Activated CD4-positive, alpha-beta T cell treated with anti-CD3 and anti-CD28 coated beads, Interleukin-2, amount 10 ng/mL, durations not matched to agents 7 days and 5 days (primary cell): ENCODE data around the gene POLR3F. TPM values are rescaled to one million over a fixed set of nuclear protein-coding genes. Genes with fewer than 3 reads are reported as not detected.
"Not testable (repeated sequence)": the region's sequence is repeated elsewhere in the genome, so short reads cannot be mapped to it uniquely, and the experiment has no call there.

Experiments used
- CTCF ChIA-PET: fragments of 350-600 bp; sonication (Branson Sonifier 250); formaldehyde crosslinking; loops from one replicate; lab custom pipeline; 2021; ENCODE audit warnings: antibody characterized with exemption; lab: Charles Lee
- POLR2A ChIA-PET: fragments of 350-600 bp; sonication (Branson Sonifier 250); formaldehyde crosslinking; loops from one replicate; lab custom pipeline; 2021; ENCODE audit warnings: antibody characterized with exemption; lab: Charles Lee
- DNase-seq: peaks from one replicate; pipeline ENCODE4 v3.0.0-alpha.2; 2020
- H3K27ac Mint-ChIP-seq: one replicate; pipeline ENCODE4 v1.8.0; 2021; ENCODE audit warnings: mild to moderate bottlenecking, moderate library complexity, mixed read lengths
- H3K27me3 Mint-ChIP-seq: one replicate; pipeline ENCODE4 v1.8.0; 2021; ENCODE audit warnings: mixed read lengths
- H3K36me3 Mint-ChIP-seq: one replicate; pipeline ENCODE4 v1.8.0; 2021; ENCODE audit warnings: low read depth, mixed read lengths
- H3K4me1 Mint-ChIP-seq: one replicate; pipeline ENCODE4 v1.8.0; 2021; ENCODE audit warnings: mixed read lengths
- H3K4me3 Mint-ChIP-seq: one replicate; pipeline ENCODE4 v1.8.0; 2021; ENCODE audit warnings: mild to moderate bottlenecking, moderate library complexity, mixed read lengths
- H3K9me3 Mint-ChIP-seq: one replicate; pipeline ENCODE4 v1.8.0; 2021; ENCODE audit warnings: mixed read lengths
- total RNA-seq, 2 experiments: library from RNA; stranded (reverse); gene quantifications; one replicate each; pipeline ENCODE4 v1.2.3, GENCODE V29; 2021

Gene POLR3F
- total RNA-seq, 2 experiments from 2014 or later: 8.1 to 9.3 TPM

DNA sequence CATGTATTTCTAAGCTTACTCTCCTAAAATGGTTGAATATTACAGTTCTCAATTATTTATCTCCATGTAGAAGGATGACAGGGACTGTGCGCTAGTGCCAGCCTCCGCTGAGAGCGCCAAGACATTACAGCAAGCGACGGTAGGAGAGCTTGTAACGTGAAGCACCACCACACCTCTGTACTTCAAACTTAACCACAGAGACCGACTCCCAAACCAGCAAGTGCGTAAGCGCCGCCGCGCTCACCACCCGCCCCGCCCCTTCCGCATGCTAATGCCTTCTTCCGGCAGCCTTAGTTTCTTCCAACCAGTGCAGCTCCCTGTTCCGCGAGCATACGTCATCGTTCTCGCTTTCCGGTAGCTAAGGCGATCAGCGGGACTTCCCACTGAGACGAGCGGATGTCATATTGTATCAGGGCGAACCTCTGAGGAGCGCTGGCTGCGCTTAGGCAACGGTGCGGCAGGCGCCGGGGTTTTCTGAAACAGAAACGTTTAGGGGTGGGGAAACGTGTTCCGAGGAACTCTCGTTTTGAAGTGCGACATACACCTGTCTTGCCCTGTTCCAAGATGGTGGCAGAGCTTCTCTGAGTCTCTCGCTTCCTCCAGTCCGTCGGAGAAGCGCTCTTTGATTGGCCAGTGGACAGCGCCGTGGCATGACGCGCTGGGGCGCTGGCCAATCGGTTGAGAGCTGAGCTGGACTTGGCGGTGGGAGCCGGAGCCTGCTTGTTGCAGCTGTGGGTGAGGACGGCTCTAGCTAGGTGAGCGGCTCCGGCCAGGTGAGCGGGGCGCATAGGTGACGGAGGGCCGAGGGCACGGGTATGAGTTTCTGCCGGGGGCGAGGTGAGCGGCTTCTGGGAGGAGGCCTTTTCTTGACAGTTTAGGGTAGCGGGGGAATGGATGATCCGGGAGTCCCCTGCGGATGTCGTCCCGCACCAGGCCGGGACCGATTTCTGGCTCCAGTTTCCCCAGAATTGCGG is 40.3 kb downstream of the POLR3F start, which contains the start of gene SEC23B:
Gene SEC23B, plus strand, starts transcription at position 723 of the 974 bp plus-strand sequence. CDS start 2,896 bp downstream, outside the sequence.
- Mint-ChIP-seq H3K27me3 (no peaks in the 10 kb centered on the region), H3K27ac (peak within 1 kb of the TSS; percentile 100), H3K9me3 (no peaks in the 10 kb centered on the region), H3K4me1 (peaks cover 52% of the 10 kb centered on the region), H3K4me3 (peak within 1 kb of the TSS; percentile 100), H3K36me3 (peaks cover 32% of the 10 kb centered on the region)
- CTCF ChIA-PET: interaction anchor here (1.1 to 4.2 kb wide), 4 partner anchors 10 to 56 kb away, joined by 3 to 29 read pairs (median 4); partner anchors contain the start of gene RBBP9
- POLR2A ChIA-PET: interaction anchor here (0.8 to 1.0 kb wide), 4 partner anchors 10 to 219 kb away, joined by 3 to 5 read pairs (median 3); partner anchors contain the start of genes DZANK1, POLR3F, RBBP9 and ZNF133
- DNase-seq: peak; percentile 98

DNA sequence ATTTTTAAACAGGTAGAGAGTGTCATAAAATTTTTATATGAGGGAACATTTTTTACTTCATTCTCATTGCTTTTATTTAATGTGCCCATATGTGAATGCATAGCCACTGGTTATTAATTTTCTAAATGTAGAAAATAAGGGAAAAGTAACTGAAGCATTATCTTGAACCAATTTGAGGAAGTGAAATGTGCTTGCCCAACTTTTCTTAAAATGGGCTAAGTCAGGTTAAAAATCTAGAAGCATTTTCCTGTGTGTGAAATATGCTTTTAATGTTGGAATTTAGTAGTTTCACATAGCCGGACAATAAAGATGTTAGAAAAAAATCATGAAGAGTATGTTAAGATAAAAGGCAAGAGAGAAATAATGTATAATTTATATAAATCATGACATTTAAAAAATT is 44.4 kb downstream of the POLR3F start:
- H3K27ac Mint-ChIP-seq: no peak overlapping the region
- H3K4me3 Mint-ChIP-seq: no peak overlapping the region
- no peaks in the 10 kb centered on the region for H3K27me3 Mint-ChIP-seq
- H3K36me3 Mint-ChIP-seq: peaks cover 44% of the 10 kb centered on the region
- DNase-seq: no peak
- POLR2A ChIA-PET: no interaction called here
- peaks cover 51% of the 10 kb centered on the region for H3K4me1 Mint-ChIP-seq
- CTCF ChIA-PET: no interaction called here
- H3K9me3 Mint-ChIP-seq: no peaks in the 10 kb centered on the region

DNA sequence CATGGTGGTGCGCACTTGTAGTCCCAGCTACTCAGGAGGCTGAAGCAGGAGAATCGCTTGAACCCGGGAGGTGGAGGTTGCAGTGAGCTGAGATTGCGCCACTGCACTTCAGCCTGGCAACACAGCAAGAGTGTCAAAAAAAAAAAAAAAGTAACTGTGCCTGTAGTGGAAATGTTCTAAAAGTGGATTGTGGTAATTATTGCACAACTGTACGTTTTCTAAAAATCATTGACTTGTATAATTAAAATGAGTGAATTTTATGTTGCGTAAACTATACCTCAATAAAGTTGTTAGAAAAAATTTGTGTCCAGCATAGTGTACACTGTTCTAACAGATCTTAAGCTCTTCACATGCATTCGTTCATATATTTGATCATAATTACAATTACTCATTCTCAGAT is 46.0 kb downstream of the POLR3F start:
- Mint-ChIP-seq H3K27ac (no peak overlapping the region), H3K9me3 (no peaks in the 10 kb centered on the region), H3K27me3 (no peaks in the 10 kb centered on the region), H3K4me3 (no peak overlapping the region), H3K36me3 (peaks cover 42% of the 10 kb centered on the region), H3K4me1 (peaks cover 40% of the 10 kb centered on the region)
- CTCF ChIA-PET: interaction anchor here (1.1 kb wide), 1 partner anchor 9 kb away, joined by 3 read pairs; no protein-coding TSS in a partner anchor
- no peak for DNase-seq
- POLR2A ChIA-PET: no interaction called here

DNA sequence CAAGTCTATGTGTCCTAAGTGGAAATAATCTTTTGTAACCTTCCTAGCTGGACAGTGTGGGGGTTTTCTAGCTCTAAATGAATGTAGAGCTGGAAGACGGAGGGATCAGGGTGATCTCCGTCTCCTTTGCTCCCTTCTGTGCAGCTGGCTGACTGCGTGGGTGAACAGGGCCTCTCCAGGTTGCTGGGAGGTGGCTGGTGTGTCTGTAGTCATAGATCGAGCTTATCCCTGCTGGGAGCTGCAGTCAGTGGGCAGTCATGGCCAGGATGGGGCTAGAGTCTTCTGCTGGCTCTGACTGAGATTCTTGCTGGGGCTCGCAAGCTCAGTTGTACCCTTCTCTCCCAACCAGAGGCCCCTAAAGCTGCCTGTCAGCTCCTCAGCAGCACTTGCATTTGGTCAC is 46.9 kb downstream of the POLR3F start:
- no peak for DNase-seq
- ChIA-PET CTCF (interaction anchor here (0.6 to 1.7 kb wide), 3 partner anchors 15 to 130 kb away, joined by 3 to 4 read pairs (median 3); no protein-coding TSS in a partner anchor), POLR2A (no interaction called here)
- Mint-ChIP-seq H3K27me3 (no peaks in the 10 kb centered on the region), H3K27ac (no peak overlapping the region), H3K9me3 (no peaks in the 10 kb centered on the region), H3K4me3 (no peak overlapping the region), H3K4me1 (peaks cover 32% of the 10 kb centered on the region), H3K36me3 (peaks cover 41% of the 10 kb centered on the region)

DNA sequence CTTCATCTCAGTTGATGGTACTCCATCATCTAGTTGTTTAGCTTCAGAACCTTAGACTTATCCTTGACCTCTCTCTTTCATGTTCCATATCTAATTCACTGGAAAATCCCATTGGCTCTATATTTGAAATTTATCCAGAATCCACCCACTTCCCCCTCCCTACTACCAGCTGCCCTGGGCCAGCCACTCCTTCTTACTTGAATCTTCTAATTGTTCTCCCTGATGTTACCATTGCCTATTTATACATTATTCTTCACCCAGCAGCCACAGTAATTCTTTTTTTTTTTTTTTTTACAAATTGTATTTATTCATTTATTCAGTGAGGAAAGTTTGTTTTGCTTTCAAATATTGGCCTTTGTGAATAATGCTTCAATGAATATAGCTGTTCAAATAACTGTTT is 48.8 kb downstream of the POLR3F start:
- CTCF ChIA-PET: interaction anchor here (0.7 to 1.7 kb wide), 3 partner anchors 11 to 150 kb away, joined by 3 to 4 read pairs (median 3); no protein-coding TSS in a partner anchor
- POLR2A ChIA-PET: interaction anchor here (0.6 kb wide), 1 partner anchor 275 kb away, joined by 4 read pairs; no protein-coding TSS in a partner anchor
- no peak overlapping the region for H3K27ac Mint-ChIP-seq

DNA sequence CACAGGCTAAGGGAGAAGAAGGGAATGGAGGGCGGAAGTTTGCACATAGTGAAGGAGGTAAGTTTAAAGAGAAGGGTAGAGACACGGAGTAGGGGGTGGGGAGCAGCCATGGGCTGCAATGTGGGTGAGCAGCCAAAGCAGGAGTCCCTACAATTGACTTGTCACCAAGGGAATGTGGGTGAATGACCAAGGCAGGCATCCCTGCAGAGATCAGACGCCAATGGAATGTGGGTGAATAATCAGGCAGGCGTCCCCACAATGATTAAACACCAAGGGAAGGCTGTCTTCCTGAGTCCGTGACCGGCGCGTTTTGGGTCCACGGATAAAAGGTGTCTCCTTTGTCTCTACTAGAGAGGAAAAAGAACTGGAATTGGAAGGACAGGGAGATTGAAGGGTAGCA is 54.9 kb downstream of the POLR3F start:
- peaks cover 20% of the 10 kb centered on the region for H3K36me3 Mint-ChIP-seq
- CTCF ChIA-PET, H3K4me1 Mint-ChIP-seq, POLR2A ChIA-PET, DNase-seq, H3K27me3 Mint-ChIP-seq, H3K9me3 Mint-ChIP-seq, H3K27ac Mint-ChIP-seq, H3K4me3 Mint-ChIP-seq: not testable (repeated sequence)

More for the DNA sequence above, 48.8 kb downstream of the POLR3F start:
- H3K4me3 Mint-ChIP-seq: no peak overlapping the region
- no peak for DNase-seq
- peaks cover 23% of the 10 kb centered on the region for H3K36me3 Mint-ChIP-seq
- no peaks in the 10 kb centered on the region for H3K27me3 Mint-ChIP-seq
- no peaks in the 10 kb centered on the region for H3K9me3 Mint-ChIP-seq
- H3K4me1 Mint-ChIP-seq: peaks cover 15% of the 10 kb centered on the region

DNA sequence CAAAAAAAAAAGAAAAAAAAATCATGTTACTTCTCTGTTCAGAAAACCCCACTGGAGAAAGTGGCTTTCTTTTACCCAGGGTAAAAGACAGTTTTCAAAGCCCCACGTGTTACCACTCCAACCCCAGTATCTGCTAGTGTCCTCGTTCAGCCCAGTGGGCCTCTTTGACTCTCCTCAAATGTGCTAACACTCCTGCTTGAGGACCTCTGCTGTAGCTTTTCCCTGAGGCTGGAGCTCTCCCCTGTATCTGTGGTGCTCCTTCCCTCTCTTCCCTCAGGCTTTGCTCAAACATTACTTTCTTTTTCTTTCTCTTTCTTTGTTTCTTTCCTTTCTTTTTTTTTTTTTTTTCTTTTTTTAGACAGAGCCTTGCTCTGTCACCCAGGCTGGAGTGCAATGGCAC is 55.9 kb downstream of the POLR3F start:
- POLR2A ChIA-PET: no interaction called here
- Mint-ChIP-seq H3K4me1 (no peaks in the 10 kb centered on the region), H3K27ac (no peak overlapping the region), H3K9me3 (no peaks in the 10 kb centered on the region), H3K27me3 (no peaks in the 10 kb centered on the region), H3K4me3 (no peak overlapping the region), H3K36me3 (peaks cover 26% of the 10 kb centered on the region)
- CTCF ChIA-PET: no interaction called here
- DNase-seq: no peak

DNA sequence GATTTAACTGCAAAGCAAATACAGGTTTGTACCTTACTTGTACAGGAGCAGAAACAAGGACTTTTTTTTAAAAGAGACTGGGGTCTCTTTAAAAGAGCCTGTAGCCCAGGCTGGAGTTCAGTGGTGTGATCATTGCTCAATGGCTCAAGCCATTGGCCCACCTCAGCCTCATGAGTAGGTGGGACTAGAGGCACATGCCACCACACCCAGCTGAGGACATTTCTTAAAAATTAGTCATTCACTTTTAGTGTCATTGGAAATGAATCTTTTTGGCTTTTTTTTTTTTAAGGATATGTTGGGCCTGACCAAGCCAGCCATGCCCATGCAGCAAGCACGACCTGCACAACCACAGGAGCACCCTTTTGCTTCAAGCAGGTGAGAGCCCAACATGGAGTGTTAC is 57.5 kb downstream of the POLR3F start:
- no peaks in the 10 kb centered on the region for H3K27me3 Mint-ChIP-seq
- H3K27ac Mint-ChIP-seq: no peak overlapping the region
- CTCF ChIA-PET: no interaction called here
- H3K4me3 Mint-ChIP-seq: no peak overlapping the region
- H3K36me3 Mint-ChIP-seq: peaks cover 35% of the 10 kb centered on the region
- no peak for DNase-seq
- no peaks in the 10 kb centered on the region for H3K9me3 Mint-ChIP-seq
- POLR2A ChIA-PET: no interaction called here
- no peaks in the 10 kb centered on the region for H3K4me1 Mint-ChIP-seq

DNA sequence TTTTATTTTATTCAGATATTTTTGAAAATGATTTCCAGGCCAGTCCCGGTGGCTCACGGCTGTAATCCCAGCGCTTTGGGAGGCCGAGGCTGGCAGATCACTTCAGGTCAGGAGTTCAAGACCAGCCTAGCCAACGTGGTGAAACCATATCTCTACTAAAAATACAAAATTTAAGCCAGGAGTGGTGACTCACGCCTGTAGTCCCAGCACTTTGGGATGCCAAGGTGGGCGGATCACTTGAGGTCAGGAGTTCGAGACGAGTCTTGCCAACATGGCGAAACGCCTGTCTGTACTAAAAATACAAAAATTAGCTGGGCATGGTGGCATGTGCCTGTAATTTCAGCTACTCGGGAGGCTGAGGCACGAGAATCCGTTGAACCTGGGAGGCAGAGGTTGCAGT is 59.6 kb downstream of the POLR3F start:
- CTCF ChIA-PET: not testable (repeated sequence)
- H3K36me3 Mint-ChIP-seq: peaks cover 48% of the 10 kb centered on the region
- peak overlapping the region; percentile 54 for H3K27ac Mint-ChIP-seq

DNA sequence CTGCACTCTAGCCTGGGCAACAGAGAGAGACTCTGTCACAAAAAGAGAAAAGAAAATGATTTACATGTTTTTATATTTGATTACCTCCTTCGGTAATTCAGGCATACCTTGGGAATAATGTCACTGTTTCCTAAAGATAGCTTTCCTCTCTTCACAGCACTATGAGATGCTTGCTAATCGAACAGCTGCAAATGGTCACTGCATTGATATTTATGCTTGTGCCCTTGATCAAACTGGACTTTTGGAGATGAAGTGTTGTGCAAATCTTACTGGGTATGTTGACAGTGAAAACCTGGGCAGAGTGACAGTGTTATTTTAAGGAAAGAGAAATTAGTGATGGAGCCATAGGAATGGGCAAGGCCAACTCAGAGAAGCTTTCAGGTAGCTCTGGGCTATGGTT is 60.1 kb downstream of the POLR3F start:
- Mint-ChIP-seq H3K9me3 (no peaks in the 10 kb centered on the region), H3K27me3 (no peaks in the 10 kb centered on the region), H3K4me1 (no peaks in the 10 kb centered on the region), H3K27ac (peak overlapping the region; percentile 37), H3K36me3 (peaks cover 54% of the 10 kb centered on the region), H3K4me3 (no peak overlapping the region)
- no peak for DNase-seq
- ChIA-PET POLR2A (no interaction called here), CTCF (no interaction called here)

More for the DNA sequence above, 59.6 kb downstream of the POLR3F start:
- DNase-seq, H3K9me3 Mint-ChIP-seq, POLR2A ChIA-PET, H3K4me3 Mint-ChIP-seq, H3K27me3 Mint-ChIP-seq, H3K4me1 Mint-ChIP-seq: not testable (repeated sequence)

DNA sequence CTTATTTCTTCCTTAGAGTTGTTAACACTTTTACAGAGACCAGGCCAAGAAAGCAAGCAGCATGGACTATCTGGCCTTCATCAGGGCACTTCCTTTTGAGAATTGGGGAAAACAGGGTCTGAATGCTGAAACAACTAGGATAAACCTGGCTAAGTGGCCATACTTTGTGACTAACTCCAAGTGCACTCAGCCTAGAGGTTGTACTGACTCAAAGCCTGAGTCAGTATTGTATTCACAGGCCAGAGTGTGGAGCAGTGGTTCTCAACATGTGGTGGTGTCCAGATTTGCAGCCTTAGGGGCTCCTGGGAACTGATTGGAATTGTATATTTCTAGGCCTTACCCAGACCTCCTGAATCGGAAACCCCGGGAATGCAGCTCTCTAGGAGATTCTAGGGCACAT is 60.6 kb downstream of the POLR3F start:
- H3K9me3 Mint-ChIP-seq: no peaks in the 10 kb centered on the region
- H3K4me1 Mint-ChIP-seq: no peaks in the 10 kb centered on the region
- H3K36me3 Mint-ChIP-seq: peaks cover 59% of the 10 kb centered on the region
- CTCF ChIA-PET: no interaction called here
- H3K27me3 Mint-ChIP-seq: no peaks in the 10 kb centered on the region
- no peak for DNase-seq
- H3K27ac Mint-ChIP-seq: no peak overlapping the region
- POLR2A ChIA-PET: no interaction called here
- no peak overlapping the region for H3K4me3 Mint-ChIP-seq

DNA sequence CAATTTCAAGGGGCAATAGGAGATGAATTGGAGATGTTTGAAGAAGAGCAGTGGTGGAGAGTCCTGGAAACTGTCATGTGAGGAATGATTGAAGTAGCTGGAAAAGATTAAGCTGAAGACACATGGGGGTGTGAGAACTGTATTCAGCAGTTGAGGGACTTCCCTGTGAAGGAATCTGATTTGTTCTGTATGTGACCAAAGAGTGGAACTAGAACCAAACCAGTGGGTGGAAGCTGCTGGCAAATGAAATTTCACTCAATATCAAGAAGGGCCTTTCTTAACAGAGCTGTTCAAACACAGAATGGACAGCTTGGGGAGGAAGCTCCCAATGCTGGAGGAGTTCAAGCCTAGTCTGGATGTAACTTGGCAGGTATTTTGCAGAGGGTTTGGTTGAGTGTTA is 61.9 kb downstream of the POLR3F start:
- no peaks in the 10 kb centered on the region for H3K4me1 Mint-ChIP-seq
- POLR2A ChIA-PET: no interaction called here
- H3K4me3 Mint-ChIP-seq: no peak overlapping the region
- DNase-seq: no peak
- H3K27me3 Mint-ChIP-seq: no peaks in the 10 kb centered on the region
- H3K9me3 Mint-ChIP-seq: no peaks in the 10 kb centered on the region
- CTCF ChIA-PET: interaction anchor here (0.7 to 1.2 kb wide), 3 partner anchors 14 to 1025 kb away, joined by 3 to 4 read pairs (median 3); partner anchors contain the start of gene SEC23B
- H3K36me3 Mint-ChIP-seq: peaks cover 58% of the 10 kb centered on the region
- H3K27ac Mint-ChIP-seq: no peak overlapping the region

DNA sequence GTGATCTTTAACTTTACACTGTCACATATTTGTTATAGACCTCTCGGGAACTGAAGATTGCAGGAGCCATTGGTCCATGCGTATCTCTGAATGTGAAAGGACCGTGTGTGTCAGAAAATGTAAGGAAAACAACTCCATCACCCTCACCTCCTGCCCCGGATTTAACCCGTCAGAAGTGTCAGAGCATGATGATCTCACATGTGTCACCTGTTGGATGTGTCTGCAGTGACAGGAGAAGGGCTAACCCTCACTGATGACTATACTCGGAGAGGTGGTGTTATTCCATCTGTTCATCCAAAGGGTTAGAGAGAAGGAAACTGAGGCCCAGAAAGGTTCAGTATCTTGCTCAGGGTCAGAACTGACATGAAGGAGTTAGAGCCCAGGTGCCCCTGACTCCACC is 65.4 kb downstream of the POLR3F start:
- no peaks in the 10 kb centered on the region for H3K27me3 Mint-ChIP-seq
- ChIA-PET CTCF (no interaction called here), POLR2A (no interaction called here)
- no peak overlapping the region for H3K4me3 Mint-ChIP-seq
- DNase-seq: no peak
- no peaks in the 10 kb centered on the region for H3K9me3 Mint-ChIP-seq
- H3K36me3 Mint-ChIP-seq: peaks cover 56% of the 10 kb centered on the region
- no peaks in the 10 kb centered on the region for H3K4me1 Mint-ChIP-seq
- H3K27ac Mint-ChIP-seq: no peak overlapping the region
